OCI-LY7 (cell line): Measurements from ENCODE around the gene TENT5A. TPM values are rescaled to one million over a fixed set of nuclear protein-coding genes. Genes with fewer than 3 reads are reported as not detected.

Source experiments
- BruUV-seq: library from RNA; stranded (reverse); fragments of 400-500 nt; replicated peaks from 2 replicates; lab custom pipeline; 2021; lab: Mats Ljungman, UMichigan
- CTCF ChIA-PET: fragments of 300-600 bp; sonication (Branson Sonifier 250); formaldehyde crosslinking; loops from one replicate; lab custom pipeline; 2022; ENCODE audit warnings: antibody characterized with exemption; ENCODE audit not compliant: unreplicated experiment; lab: Charles Lee
- POLR2A ChIA-PET: fragments of 300-600 bp; sonication (Branson Sonifier 250); formaldehyde crosslinking; loops from one replicate; lab custom pipeline; 2022; ENCODE audit warnings: antibody characterized with exemption; lab: Charles Lee
- DNase-seq: peaks from one replicate; pipeline ENCODE4 v3.0.0-alpha.2; 2015; ENCODE audit warnings: low spot score
- H2AFZ ChIP-seq: fragments of 200-600 bp; sonication (generic), shearing (Covaris generic); 2 replicates; pipeline ENCODE4 v1.6.1; 2014; ENCODE audit warnings: mild to moderate bottlenecking, antibody characterized with exemption, low read length, moderate library complexity
- H3K27ac ChIP-seq: fragments of 200-600 bp; sonication (generic); 2 replicates; pipeline ENCODE4 v1.5.1; 2014; ENCODE audit warnings: mixed run types, low read depth, mild to moderate bottlenecking, moderate library complexity, low read length, inconsistent platforms; ENCODE audit not compliant: poor library complexity, severe bottlenecking
- H3K36me3 ChIP-seq: fragments of 200-600 bp; sonication (generic); 2 replicates; pipeline ENCODE4 v1.6.1; 2014; ENCODE audit warnings: mild to moderate bottlenecking, antibody characterized with exemption, low read length, moderate library complexity, mixed read lengths; ENCODE audit not compliant: insufficient read depth
- H3K4me1 ChIP-seq: fragments of 200-600 bp; sonication (generic); 2 replicates; pipeline ENCODE4 v1.5.1; 2014; ENCODE audit warnings: mild to moderate bottlenecking, low read length; ENCODE audit not compliant: insufficient read depth, poor library complexity, severe bottlenecking
- H3K4me2 ChIP-seq: fragments of 200-600 bp; sonication (generic); 2 replicates; pipeline ENCODE4 v1.6.1; 2014; ENCODE audit warnings: mild to moderate bottlenecking, low read length
- H3K4me3 ChIP-seq: fragments of 200-600 bp; sonication (generic); 2 replicates; pipeline ENCODE4 v1.5.1; 2014; ENCODE audit warnings: mild to moderate bottlenecking, low read depth, low read length; ENCODE audit not compliant: poor library complexity, severe bottlenecking
- H3K79me2 ChIP-seq: fragments of 200-600 bp; sonication (generic); 2 replicates; pipeline ENCODE4 v1.6.1; 2016; ENCODE audit warnings: low read depth, mild to moderate bottlenecking, low read length, moderate library complexity, mixed read lengths; ENCODE audit not compliant: insufficient read depth
- H3K9me2 ChIP-seq: fragments of 200-600 bp; sonication (generic); 2 replicates; pipeline ENCODE4 v1.6.1; 2016; ENCODE audit warnings: mild to moderate bottlenecking, low read length, mixed read lengths; ENCODE audit not compliant: insufficient read depth
- H3K9me3 ChIP-seq: fragments of 200-600 bp; sonication (generic); 2 replicates; pipeline ENCODE4 v1.6.1; 2014; ENCODE audit warnings: mild to moderate bottlenecking, mixed run types, low read length, mixed read lengths
- H4K20me1 ChIP-seq: fragments of 200-600 bp; sonication (generic); 2 replicates; pipeline ENCODE4 v1.6.1; 2014; ENCODE audit warnings: mild to moderate bottlenecking, antibody characterized with exemption, low read length, moderate library complexity, mixed read lengths; ENCODE audit not compliant: insufficient read depth
- CTCF ChIP-seq: fragments of 200-600 bp; sonication (generic); conservative IDR thresholded peaks from 2 replicates; pipeline ENCODE4 v1.5.1; 2014; ENCODE audit warnings: mild to moderate bottlenecking, antibody characterized with exemption, low read length, moderate library complexity, mixed read lengths
- EZH2phosphoT487 ChIP-seq: fragments of 200-600 bp; sonication (generic); IDR thresholded peaks from 2 replicates; pipeline ENCODE4 v1.6.1; 2018; ENCODE audit warnings: low read depth, borderline replicate concordance, mild to moderate bottlenecking, mixed run types, antibody characterized with exemption, low read length, moderate library complexity, mixed read lengths
- intact Hi-C: fragments of 100-400 bp; cut with micrococcal nuclease; formaldehyde crosslinking; loops from one replicate; pipeline ENCODE4 v1.10.0; 2022; ENCODE audit not compliant: unreplicated experiment
- total RNA-seq, 2 experiments: library from RNA; depleted of rRNA in 1 of 2; stranded (reverse); fragments of >200 nt in 1 of 2; shearing (Covaris generic) in 1 of 2; gene quantifications; 2 replicates each; pipeline ENCODE4 v1.2.3, GENCODE V29; 2014 to 2022

The TENT5A gene
- total RNA-seq, 2 experiments from 2014 or later, result not detected

GRCh38 chr6:81793821-81794475 lies 41.5 kb upstream of the TENT5A start:
- no TSS peak for BruUV-seq
- DNase-seq, result no peak
- Histone ChIP-seq H3K36me3 (no peaks in the 10 kb centered on the region), H3K4me3 (no peak overlapping the region), H3K27ac (no peak overlapping the region), H3K4me2 (no peak overlapping the region), H3K9me3 (no peaks in the 10 kb centered on the region), H3K9me2 (no peaks in the 10 kb centered on the region), H2AFZ (no peak overlapping the region), H4K20me1 (no peaks in the 10 kb centered on the region), H3K79me2 (no peaks in the 10 kb centered on the region), H3K4me1 (no peaks in the 10 kb centered on the region)
- intact Hi-C loops, result no loop called here
- CTCF ChIA-PET, result no interaction called here
- TF ChIP-seq CTCF, result no peak
- no peak for TF ChIP-seq EZH2phosphoT487
- POLR2A ChIA-PET, result no interaction called here

DNA sequence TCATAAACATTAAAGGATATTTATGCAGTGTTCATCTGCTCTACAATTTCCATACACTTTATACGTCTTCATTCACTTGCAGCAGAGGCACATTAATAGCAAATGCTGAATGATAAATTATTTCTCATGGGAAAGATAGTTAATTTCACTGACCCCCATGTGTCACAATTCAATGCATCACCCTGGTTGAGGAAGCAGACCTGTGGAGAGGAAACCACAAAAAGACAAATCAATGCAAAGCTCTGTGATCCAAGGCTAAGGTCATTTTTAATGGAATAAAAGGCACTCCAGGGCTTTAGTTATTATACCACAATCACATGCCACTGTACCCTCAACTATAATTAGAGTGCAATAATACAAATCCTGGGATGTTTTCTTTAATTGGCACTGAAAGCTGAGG lies 40.3 kb upstream of the TENT5A start:
- no TSS peak for BruUV-seq
- DNase-seq, result no peak
- no peak for TF ChIP-seq EZH2phosphoT487
- no peak for TF ChIP-seq CTCF
- intact Hi-C loops, result no loop called here
- Histone ChIP-seq H3K79me2 (no peaks in the 10 kb centered on the region), H2AFZ (no peak overlapping the region), H3K4me3 (no peak overlapping the region), H3K4me2 (no peak overlapping the region), H4K20me1 (no peaks in the 10 kb centered on the region), H3K36me3 (no peaks in the 10 kb centered on the region), H3K4me1 (no peaks in the 10 kb centered on the region), H3K9me2 (no peaks in the 10 kb centered on the region), H3K27ac (no peak overlapping the region), H3K9me3 (no peaks in the 10 kb centered on the region)
- ChIA-PET POLR2A (no interaction called here), CTCF (no interaction called here)

DNA sequence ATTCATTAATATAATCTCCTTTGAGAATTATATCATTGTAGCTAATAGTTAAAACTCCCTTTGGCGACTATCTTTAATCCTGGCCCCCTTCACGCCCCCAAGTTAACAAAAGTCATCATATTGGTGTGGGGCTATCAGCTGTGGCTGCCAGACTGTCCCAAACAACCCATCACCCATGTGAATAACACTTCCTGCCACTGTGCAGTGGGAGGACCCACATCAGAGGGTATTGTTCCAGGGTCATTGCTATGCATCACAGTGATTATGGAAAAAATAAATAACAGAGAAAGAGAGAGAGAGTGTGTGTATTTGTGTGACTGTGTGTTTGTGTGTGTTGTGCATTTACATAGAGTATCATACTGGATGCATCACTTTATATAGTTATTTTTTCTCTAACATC lies 39.3 kb upstream of the TENT5A start:
- Histone ChIP-seq H3K27ac (no peak overlapping the region), H3K4me3 (no peak overlapping the region), H3K9me3 (no peaks in the 10 kb centered on the region), H3K4me1 (no peaks in the 10 kb centered on the region), H3K4me2 (no peak overlapping the region), H3K36me3 (no peaks in the 10 kb centered on the region), H3K9me2 (no peaks in the 10 kb centered on the region), H3K79me2 (no peaks in the 10 kb centered on the region), H2AFZ (no peak overlapping the region), H4K20me1 (no peaks in the 10 kb centered on the region)
- no TSS peak for BruUV-seq
- intact Hi-C loops, result no loop called here
- TF ChIP-seq CTCF (no peak), EZH2phosphoT487 (no peak)
- ChIA-PET POLR2A (interaction anchor here (1.0 kb wide), 1 partner anchor 59 kb away, joined by 3 read pairs; no protein-coding TSS in a partner anchor), CTCF (no interaction called here)
- DNase-seq, result no peak
